SK-N-SH (cell line): Measurements from ENCODE around the gene PPIL4. TPM values are rescaled to one million over a fixed set of nuclear protein-coding genes. Genes with fewer than 3 reads are reported as not detected.

Experiments used
- CTCF ChIA-PET: fragments of 300-600, 350-600 bp; formaldehyde crosslinking; extraction: SDS; loops from one replicate; lab custom pipeline; 2021; lab: Yijun Ruan, JAX
- POLR2A ChIA-PET: fragments of 350-600 bp; sonication (Branson Sonifier 250); formaldehyde crosslinking; extraction: SDS; loops from one replicate; lab custom pipeline; 2020; ENCODE audit warnings: antibody characterized with exemption, inconsistent platforms; lab: Yijun Ruan, JAX
- DNase-seq: peaks from one replicate; pipeline ENCODE4 v3.0.0; 2012
- H2AFZ ChIP-seq: fragments of 200-600 bp; sonication (generic); 2 replicates; pipeline ENCODE4 v1.8.1; 2016; ENCODE audit warnings: antibody characterized with exemption, mild to moderate bottlenecking, low read depth
- H3F3A ChIP-seq: fragments of 200-600 bp; sonication (generic); replicated peaks from 2 replicates; pipeline ENCODE3; 2016; ENCODE audit warnings: antibody characterized with exemption, mild to moderate bottlenecking; ENCODE audit not compliant: insufficient read depth
- H3K27ac ChIP-seq, 2 experiments: fragments of 200-500 bp in 1 of 2; fragments of 200-600 bp in 1 of 2; sonication (Bioruptor generic) in 1 of 2; sonication (generic), shearing (Covaris generic) in 1 of 2; 2 replicates each; pipeline versions ENCODE4 v1.5.1 to v1.6.1; 2014 to 2016; ENCODE audit warnings: low read depth in 2 of 2, inconsistent platforms in 1 of 2, low read length in 1 of 2, mild to moderate bottlenecking in 1 of 2, mixed read lengths in 1 of 2
- H3K27me3 ChIP-seq: fragments of 200-600 bp; sonication (generic), shearing (Covaris generic); 2 replicates; pipeline ENCODE4 v1.6.1; 2016; ENCODE audit warnings: mixed run types; ENCODE audit not compliant: insufficient read depth
- H3K36me3 ChIP-seq, 2 experiments: fragments of 200-500 bp in 1 of 2; fragments of 200-600 bp in 1 of 2; sonication (Bioruptor generic) in 1 of 2; sonication (generic) in 1 of 2; replicated peaks in 1 of 2; 2 replicates each; pipeline versions ENCODE3 to v1.5.1; 2014 to 2016; ENCODE audit warnings: low read length in 1 of 2, mild to moderate bottlenecking in 1 of 2; ENCODE audit not compliant: insufficient read depth in 2 of 2, control insufficient read depth in 1 of 2
- H3K4me1 ChIP-seq, 2 experiments: fragments of 200-500 bp in 1 of 2; fragments of 200-600 bp in 1 of 2; sonication (Bioruptor generic) in 1 of 2; sonication (generic), shearing (Covaris generic) in 1 of 2; 2 replicates each; pipeline versions ENCODE4 v1.5.1 to v1.6.1; 2014 to 2016; ENCODE audit warnings: low read depth in 1 of 2, low read length in 1 of 2, mixed run types in 1 of 2; ENCODE audit not compliant: insufficient read depth in 2 of 2, control insufficient read depth in 1 of 2
- H3K4me2 ChIP-seq: fragments of 200-600 bp; sonication (generic), shearing (Covaris generic); 2 replicates; pipeline ENCODE4 v1.6.1; 2017; ENCODE audit warnings: mixed run types
- H3K4me3 ChIP-seq, 2 experiments: fragments of 200-500 bp in 1 of 2; fragments of 200-600 bp in 1 of 2; sonication (Bioruptor generic) in 1 of 2; sonication (generic), shearing (Covaris generic) in 1 of 2; 2 replicates each; pipeline versions ENCODE4 v1.5.1 to v1.8.1; 2014 to 2016; ENCODE audit warnings: low read depth in 2 of 2, inconsistent platforms in 1 of 2, low read length in 1 of 2, mild to moderate bottlenecking in 1 of 2, mixed read lengths in 1 of 2, moderate library complexity in 1 of 2
- H3K79me2 ChIP-seq: fragments of 200-600 bp; sonication (generic); 2 replicates; pipeline ENCODE4 v1.8.1; 2017; ENCODE audit warnings: mild to moderate bottlenecking; ENCODE audit not compliant: insufficient read depth
- H3K9ac ChIP-seq: fragments of 200-600 bp; sonication (generic); 2 replicates; pipeline ENCODE4 v1.6.1; 2017; ENCODE audit warnings: mixed run types
- H3K9me2 ChIP-seq: fragments of 200-600 bp; sonication (generic); 2 replicates; pipeline ENCODE4 v1.6.1; 2017; ENCODE audit warnings: mixed run types
- H3K9me3 ChIP-seq: fragments of 200-600 bp; sonication (generic); 2 replicates; pipeline ENCODE4 v1.6.1; 2017; ENCODE audit warnings: mixed run types, mild to moderate bottlenecking, moderate library complexity
- H4K20me1 ChIP-seq: fragments of 200-600 bp; sonication (generic); 2 replicates; pipeline ENCODE4 v1.6.1; 2017; ENCODE audit warnings: mild to moderate bottlenecking, mixed run types; ENCODE audit not compliant: insufficient read depth
- EZH2phosphoT487 ChIP-seq: fragments of 200-600 bp; sonication (generic); IDR thresholded peaks from 2 replicates; pipeline ENCODE4 v1.6.1; 2017; ENCODE audit warnings: low read depth, mixed run types, mild to moderate bottlenecking, antibody characterized with exemption, moderate library complexity, borderline replicate concordance
- FOSL2 ChIP-seq: IDR thresholded peaks from 2 replicates; pipeline ENCODE4 v1.4.0; 2012; ENCODE audit warnings: low read depth, mild to moderate bottlenecking, moderate library complexity, borderline replicate concordance
- FOXM1 ChIP-seq: IDR thresholded peaks from 2 replicates; pipeline ENCODE4 v1.4.0; 2012; ENCODE audit warnings: low read depth, mild to moderate bottlenecking
- GABPA ChIP-seq: IDR thresholded peaks from 2 replicates; pipeline ENCODE4 v1.4.0; 2012; ENCODE audit warnings: low read depth, mild to moderate bottlenecking
- GATA2 ChIP-seq: sonication (generic); formaldehyde crosslinking; IDR thresholded peaks from 2 replicates; pipeline ENCODE4 v1.5.0; 2020; ENCODE audit warnings: mild to moderate bottlenecking, missing genetic modification reagents
- MEF2A ChIP-seq: IDR thresholded peaks from 2 replicates; pipeline ENCODE4 v1.4.0; 2012; ENCODE audit warnings: low read depth, borderline replicate concordance
- MXI1 ChIP-seq: IDR thresholded peaks from 2 replicates; pipeline ENCODE4 v1.6.1; 2012; ENCODE audit warnings: mild to moderate bottlenecking, low read depth, low read length, improper control_type of control experiment
- NRF1 ChIP-seq: IDR thresholded peaks from 2 replicates; pipeline ENCODE4 v1.6.1; 2012; ENCODE audit warnings: low read depth, mild to moderate bottlenecking, low read length
- RAD21 ChIP-seq: IDR thresholded peaks from 2 replicates; pipeline ENCODE4 v1.6.1; 2012; ENCODE audit warnings: mild to moderate bottlenecking, low read length
- RCOR1 ChIP-seq: fragments of 150-350 bp; IDR thresholded peaks from 2 replicates; pipeline ENCODE4 v1.6.1; 2017; ENCODE audit warnings: antibody characterized with exemption, low read length
- RFX5 ChIP-seq: IDR thresholded peaks from 2 replicates; pipeline ENCODE4 v1.6.1; 2012; ENCODE audit warnings: mild to moderate bottlenecking, improper control_type of control experiment, low read length
- SIN3A ChIP-seq: IDR thresholded peaks from 2 replicates; pipeline ENCODE4 v1.6.1; 2012; ENCODE audit warnings: low read depth, mild to moderate bottlenecking, low read length, moderate library complexity, borderline replicate concordance
- TAF1 ChIP-seq: IDR thresholded peaks from 2 replicates; pipeline ENCODE4 v1.6.1; 2012; ENCODE audit warnings: low read depth, mild to moderate bottlenecking, low read length, moderate library complexity, borderline replicate concordance
- TEAD4 ChIP-seq: IDR thresholded peaks from 2 replicates; pipeline ENCODE4 v1.4.0; 2012; ENCODE audit warnings: mild to moderate bottlenecking, borderline replicate concordance; ENCODE audit not compliant: insufficient read depth
- USF1 ChIP-seq: IDR thresholded peaks from 2 replicates; pipeline ENCODE4 v1.4.0; 2012; ENCODE audit warnings: low read depth, borderline replicate concordance
- WGBS: methylation state at CpG from one replicate; pipeline ENCODE4 v1.1.6; 2017; ENCODE audit warnings: low lambda C conversion rate; 5-methylcytosine and 5-hydroxymethylcytosine counted together
- polyA plus RNA-seq, 3 experiments: library from polyadenylated mRNA; depleted of rRNA; stranded (reverse); fragments of >200 nt; gene quantifications; 2 replicates each; pipeline ENCODE4 v1.2.3, GENCODE V29; 2012
- TF ChIP-seq, protein P1 (sequence below): IDR thresholded peaks from 2 replicates; pipeline ENCODE4; 2012
- TF ChIP-seq, protein P2 (sequence below): IDR thresholded peaks from 2 replicates; pipeline ENCODE4 v1.4.0; 2012; ENCODE audit warnings: low read depth

The PPIL4 gene
- polyA plus RNA-seq, 1 of the 3 experiments (the other 2 are of a cell fraction), result 3.3 TPM

DNA sequence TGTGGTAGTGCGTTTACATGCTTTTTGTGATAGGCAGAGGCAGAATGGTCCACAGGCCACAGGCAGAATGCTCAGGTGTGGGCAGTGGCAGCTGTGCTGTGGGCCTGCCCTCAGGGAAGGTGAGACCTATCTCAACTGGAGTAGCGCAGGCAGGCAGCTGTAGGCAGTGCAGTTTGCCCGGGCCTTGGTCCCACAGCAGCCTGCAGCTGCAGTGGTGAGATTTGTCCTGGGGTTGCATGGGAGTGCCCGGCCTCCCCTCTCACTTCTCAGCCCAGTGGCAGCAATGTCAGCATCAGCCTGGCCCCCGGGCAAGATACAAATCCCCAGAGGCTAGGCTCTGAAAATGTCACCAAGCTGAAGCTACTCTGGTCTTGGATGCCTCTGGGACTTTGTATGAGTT, 6.1 kb upstream of the PPIL4 start:
- TF ChIP-seq, protein P1, sequence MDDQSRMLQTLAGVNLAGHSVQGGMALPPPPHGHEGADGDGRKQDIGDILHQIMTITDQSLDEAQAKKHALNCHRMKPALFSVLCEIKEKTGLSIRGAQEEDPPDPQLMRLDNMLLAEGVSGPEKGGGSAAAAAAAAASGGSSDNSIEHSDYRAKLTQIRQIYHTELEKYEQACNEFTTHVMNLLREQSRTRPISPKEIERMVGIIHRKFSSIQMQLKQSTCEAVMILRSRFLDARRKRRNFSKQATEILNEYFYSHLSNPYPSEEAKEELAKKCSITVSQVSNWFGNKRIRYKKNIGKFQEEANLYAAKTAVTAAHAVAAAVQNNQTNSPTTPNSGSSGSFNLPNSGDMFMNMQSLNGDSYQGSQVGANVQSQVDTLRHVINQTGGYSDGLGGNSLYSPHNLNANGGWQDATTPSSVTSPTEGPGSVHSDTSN, result no peak
- no peak for TF ChIP-seq MEF2A
- TF ChIP-seq EZH2phosphoT487, result no peak
- TF ChIP-seq TAF1, result no peak
- TF ChIP-seq GABPA, result no peak
- no peaks in the 10 kb centered on the region for H3K9me2 ChIP-seq
- no peak overlapping the region for H3K4me3 ChIP-seq
- H3K79me2 ChIP-seq, result no peaks in the 10 kb centered on the region
- no peaks in the 10 kb centered on the region for H3K36me3 ChIP-seq
- no peak overlapping the region for H3K9ac ChIP-seq
- WGBS, result 20% methylated on average over 1 of the region's 5 CpGs
- peak overlapping the region; percentile 24; the same call in 1 of the 2 replicates for H2AFZ ChIP-seq
- H3K27me3 ChIP-seq, result no peaks in the 10 kb centered on the region
- no peaks in the 10 kb centered on the region for H4K20me1 ChIP-seq
- no peak overlapping the region for H3K4me2 ChIP-seq
- ChIA-PET CTCF (interaction anchor here (0.7 to 2.3 kb wide), 4 partner anchors 9 to 35 kb away, joined by 3 to 11 read pairs (median 7); partner anchors contain the start of gene GINM1), POLR2A (no interaction called here)
- no peaks in the 10 kb centered on the region for H3F3A ChIP-seq
- no peak overlapping the region for H3K27ac ChIP-seq
- no peaks in the 10 kb centered on the region for H3K9me3 ChIP-seq
- no peaks in the 10 kb centered on the region for H3K4me1 ChIP-seq
- DNase-seq, result no peak

GRCh38 chr6:149545258-149545753, 537 bp downstream of the PPIL4 start:
- Histone ChIP-seq H3F3A (peaks cover 17% of the 10 kb centered on the region), H3K4me3 (peak overlapping the region; percentile 92 to 100), H3K4me2 (peak overlapping the region; percentile 78), H2AFZ (peak overlapping the region; percentile 80; the same call in 1 of the 2 replicates), H4K20me1 (peaks cover 29% of the 10 kb centered on the region)
- TF ChIP-seq EZH2phosphoT487, result no peak
- TF ChIP-seq TAF1, result no peak
- TF ChIP-seq FOXM1, result no peak
- TF ChIP-seq, protein P1, result no peak
- TF ChIP-seq SIN3A, result no peak
- TF ChIP-seq, protein P2, sequence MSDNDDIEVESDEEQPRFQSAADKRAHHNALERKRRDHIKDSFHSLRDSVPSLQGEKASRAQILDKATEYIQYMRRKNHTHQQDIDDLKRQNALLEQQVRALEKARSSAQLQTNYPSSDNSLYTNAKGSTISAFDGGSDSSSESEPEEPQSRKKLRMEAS, result no peak
- no peak for TF ChIP-seq RCOR1
- TF ChIP-seq GATA2 (CRISPR knock-in tag), result no peak
- TF ChIP-seq FOSL2, result no peak
- no peak for TF ChIP-seq NRF1
- no peak for TF ChIP-seq RFX5
- TF ChIP-seq RAD21, result no peak
- TF ChIP-seq MEF2A, result no peak
- no peak for TF ChIP-seq USF1
- TF ChIP-seq MXI1, result no peak
- TF ChIP-seq TEAD4, result no peak
- TF ChIP-seq, all 33 proteins: peak for 0
- H3K79me2 ChIP-seq, result peaks cover 54% of the 10 kb centered on the region
- ChIA-PET POLR2A (interaction anchor here (0.6 to 1.4 kb wide), 2 partner anchors 20 to 42 kb away, joined by 3 read pairs; partner anchors contain the start of gene GINM1), CTCF (interaction anchor here (0.5 to 3.5 kb wide), 24 partner anchors 9 to 517 kb away, joined by 3 to 17 read pairs (median 3); no protein-coding TSS in a partner anchor)
- H3K27me3 ChIP-seq, result no peaks in the 10 kb centered on the region
- H3K4me1 ChIP-seq, result peaks cover 6 to 12% of the 10 kb centered on the region in 2 experiments; a peak in 3 of 4 replicates
- peak; percentile 43 for DNase-seq
- H3K9me3 ChIP-seq, result no peaks in the 10 kb centered on the region
- WGBS, result 0% methylated on average over 16 of the region's 16 CpGs
- H3K27ac ChIP-seq, result peak overlapping the region; percentile 84 to 99
- peaks cover 5 to 13% of the 10 kb centered on the region in 2 experiments for H3K36me3 ChIP-seq
- H3K9ac ChIP-seq, result peak overlapping the region; percentile 100
- H3K9me2 ChIP-seq, result no peaks in the 10 kb centered on the region
